HG03045 (cell line): ENCODE measurements around the gene UCK1.
A peak's percentile ranks its signal among the peaks of the same experiment; 100 is the strongest.
"Not testable (repeated sequence)": the region's sequence is repeated elsewhere in the genome, so short reads cannot be mapped to it uniquely, and the experiment has no call there.

Source experiments
- ATAC-seq: cut with Tn5 transposase; IDR thresholded peaks from one replicate; pipeline ENCODE4 v1.9.1; 2021; ENCODE audit warnings: mild to moderate bottlenecking, moderate library complexity; ENCODE audit not compliant: unreplicated experiment

UCK1 gene

DNA sequence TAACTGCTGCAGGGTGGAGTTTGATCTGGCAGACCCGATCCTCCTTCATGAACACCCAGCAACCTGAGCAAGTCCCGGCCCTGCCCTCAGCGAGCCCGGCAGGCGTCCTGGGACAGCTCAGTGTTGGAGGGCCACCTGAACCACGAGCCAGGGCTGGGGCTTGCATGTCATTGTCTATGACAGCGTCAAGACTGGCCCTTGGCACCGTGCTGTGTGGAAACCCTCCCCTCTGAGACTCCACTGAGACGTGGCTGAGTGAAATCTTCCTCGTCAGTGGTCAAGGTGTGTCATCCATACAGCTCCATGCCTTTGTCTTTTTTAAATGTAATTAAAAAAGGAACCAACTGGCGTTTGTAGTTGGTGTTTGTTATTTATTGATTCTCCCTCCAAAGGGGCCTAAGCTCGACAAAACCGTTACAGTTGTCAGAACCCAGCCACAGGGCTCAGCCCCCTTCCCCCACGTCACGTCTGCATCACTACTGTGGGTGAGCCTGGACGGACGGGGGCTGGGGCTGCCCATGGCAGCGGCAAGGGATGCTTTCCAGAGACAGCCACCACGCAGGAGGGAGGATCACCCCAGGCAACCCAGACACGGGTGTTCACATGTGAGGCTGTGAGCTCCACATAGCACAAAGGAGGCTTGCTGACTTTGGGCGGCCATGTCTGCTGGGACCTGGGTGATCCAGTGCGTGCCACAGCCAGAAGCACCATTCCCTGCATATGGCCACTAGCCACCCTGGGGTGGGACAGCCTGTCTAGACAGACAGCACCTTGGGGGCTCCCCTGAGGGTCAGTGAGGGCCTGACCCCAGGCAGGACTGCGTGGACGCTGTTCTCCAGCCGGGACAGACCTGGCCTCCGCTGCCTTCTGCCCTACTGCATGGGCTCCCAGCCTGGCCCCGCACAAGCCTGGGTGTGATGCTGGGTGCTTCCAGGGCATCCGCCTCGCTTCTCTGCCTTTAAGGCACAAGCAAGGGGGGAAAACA is 7.3 kb downstream of the UCK1 start:
- ATAC-seq = no peak

DNA sequence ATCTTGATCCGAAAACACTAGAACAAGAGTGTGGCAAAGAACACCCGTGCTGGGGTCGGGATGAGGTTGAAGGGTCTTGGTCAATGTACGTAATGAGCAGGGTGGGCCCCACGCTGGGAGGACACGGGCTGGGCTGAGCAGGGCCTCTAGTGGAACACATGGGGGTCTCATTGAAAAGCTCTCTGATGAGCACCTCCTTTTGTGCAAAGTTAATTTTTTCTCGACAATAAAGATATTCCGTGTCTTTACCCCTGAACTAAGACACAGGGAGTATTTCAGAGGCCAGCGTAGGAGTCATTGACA is 8.0 kb downstream of the UCK1 start:
- no peak for ATAC-seq

DNA sequence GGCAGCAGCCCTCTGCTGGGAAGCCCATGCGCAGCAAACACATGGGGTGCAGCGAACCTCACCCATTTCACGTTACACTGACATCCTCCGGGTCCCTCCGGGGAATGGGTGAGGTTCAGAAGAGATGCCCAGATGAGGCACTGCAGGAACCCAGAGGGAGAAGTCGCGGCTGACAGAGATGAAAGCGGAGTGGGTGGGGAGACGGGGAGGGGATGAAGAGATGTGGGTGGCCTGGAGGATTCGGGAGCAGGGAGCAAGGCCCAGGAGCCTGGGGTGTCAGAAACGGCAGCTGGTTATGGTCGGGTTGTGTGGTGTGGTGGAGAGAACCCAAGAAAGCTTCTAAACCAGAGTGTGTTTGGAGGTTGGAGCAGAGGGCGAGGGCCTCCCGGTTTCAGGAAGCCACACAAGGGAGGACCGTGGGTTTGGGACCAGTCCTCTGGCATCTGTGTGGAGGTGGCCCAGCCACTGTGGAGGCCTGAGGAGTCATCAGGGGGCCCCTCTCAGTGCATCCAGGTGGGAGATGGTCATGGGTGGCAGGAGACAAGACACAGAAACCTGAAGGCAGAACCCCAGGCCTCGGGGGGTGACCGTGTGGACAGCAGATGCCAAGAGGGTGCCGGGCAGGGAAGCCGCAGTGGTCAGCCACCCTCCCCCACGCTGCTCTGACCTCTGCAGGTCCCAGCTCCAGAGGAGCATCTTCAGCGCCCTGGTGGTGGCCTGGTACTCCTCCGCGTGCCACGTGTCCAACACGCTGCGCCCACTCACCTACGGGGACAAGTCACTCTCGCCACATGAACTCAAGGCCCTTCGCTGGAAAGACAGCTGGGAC is 8.6 kb downstream of the UCK1 start:
- ATAC-seq = no peak

DNA sequence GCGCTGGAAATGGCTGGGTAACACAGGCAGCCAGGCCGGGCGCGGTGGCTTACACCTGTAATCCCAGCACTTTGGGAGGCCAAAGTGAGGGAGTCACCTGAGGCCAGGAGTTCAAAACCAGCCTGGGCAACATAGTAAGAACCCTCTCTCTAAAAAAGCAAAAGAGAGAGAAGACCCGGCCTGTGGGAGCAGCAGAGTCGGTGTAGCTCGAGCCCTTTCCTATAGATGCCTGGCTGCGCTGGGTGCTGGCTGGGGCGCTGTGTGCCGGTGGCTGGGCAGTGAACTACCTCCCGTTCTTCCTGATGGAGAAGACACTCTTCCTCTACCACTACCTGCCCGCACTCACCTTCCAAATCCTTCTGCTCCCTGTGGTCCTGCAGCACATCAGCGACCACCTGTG is 9.2 kb downstream of the UCK1 start:
- no peak for ATAC-seq

DNA sequence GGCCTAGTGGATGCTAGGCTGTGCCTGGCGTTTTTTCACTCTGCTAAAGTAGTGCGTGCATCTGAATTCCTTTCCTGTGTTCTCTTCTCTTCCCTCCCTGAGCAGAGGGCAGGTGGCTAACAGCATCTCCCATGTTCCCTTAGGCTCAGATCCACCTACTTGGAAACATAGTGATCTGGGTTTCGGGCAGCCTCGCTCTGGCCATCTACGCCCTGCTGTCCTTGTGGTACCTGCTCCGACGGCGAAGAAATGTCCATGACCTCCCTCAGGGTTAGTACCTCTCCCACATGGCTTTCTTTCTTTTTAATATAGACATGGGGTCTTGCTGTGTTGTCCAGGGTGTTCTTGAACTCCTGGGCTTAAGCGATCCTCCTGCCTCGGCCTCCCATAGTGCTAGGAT is 9.9 kb downstream of the UCK1 start:
- no peak for ATAC-seq

DNA sequence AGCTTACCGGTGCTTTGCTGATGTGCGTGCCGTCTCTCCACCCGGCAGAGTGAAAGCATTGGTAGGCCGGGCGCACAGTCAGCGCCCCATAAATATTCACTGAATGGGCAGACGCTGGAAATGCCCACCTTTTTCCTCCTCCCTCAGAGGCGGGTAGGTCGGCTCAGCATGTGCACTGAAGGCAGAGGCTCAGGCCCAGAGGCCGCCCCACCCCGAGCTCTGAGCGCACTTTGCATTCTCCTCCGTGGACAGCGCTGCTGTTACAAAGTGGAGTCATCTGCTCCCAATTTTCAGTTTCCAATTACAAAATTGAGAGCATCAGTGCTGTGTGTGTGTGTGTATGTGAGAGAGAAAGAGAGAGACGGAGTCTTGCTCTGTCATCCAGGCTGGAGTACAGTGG is 10.6 kb downstream of the UCK1 start:
- ATAC-seq = no peak

DNA sequence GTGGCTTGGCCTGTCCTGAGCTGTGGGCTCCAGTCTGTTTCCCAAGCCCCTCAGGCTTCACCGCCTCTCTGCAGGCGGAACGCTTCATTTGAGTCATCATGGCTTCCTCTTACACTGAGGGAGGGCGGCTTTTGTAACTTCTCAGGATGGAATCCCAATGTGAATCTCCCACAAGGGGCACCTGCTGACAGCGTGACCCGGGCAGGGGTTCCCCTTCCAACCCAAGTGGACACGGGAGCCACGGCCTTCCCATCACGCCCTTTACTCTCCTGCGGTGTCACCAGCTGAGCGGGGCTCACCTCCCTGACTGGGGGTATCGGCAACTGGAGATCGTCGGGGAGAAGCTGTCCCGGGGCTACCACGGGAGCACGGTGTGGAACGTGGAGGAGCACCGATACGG is 12.5 kb downstream of the UCK1 start:
- no peak for ATAC-seq

DNA sequence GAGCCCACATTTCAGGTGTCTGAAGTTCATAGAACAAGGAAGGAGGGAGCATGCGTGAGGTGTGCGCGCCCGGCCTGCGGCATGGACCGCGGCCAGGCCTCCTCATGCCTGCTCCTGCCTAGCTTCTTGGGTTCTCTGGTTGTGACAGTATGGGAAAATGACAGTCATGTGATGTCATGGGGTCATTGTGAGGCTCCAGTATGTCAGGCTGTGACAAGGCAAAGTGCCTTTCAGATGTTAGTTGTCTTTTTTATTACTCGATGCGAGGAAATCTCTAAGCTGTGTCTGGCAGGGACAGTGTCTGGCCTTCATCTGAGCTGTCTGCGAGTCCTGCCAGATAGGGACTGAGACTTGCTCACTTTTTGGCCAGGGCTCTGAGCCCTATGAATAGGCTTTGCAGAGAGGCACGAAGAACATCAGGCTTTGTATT is 13.3 kb downstream of the UCK1 start:
- no peak for ATAC-seq

DNA sequence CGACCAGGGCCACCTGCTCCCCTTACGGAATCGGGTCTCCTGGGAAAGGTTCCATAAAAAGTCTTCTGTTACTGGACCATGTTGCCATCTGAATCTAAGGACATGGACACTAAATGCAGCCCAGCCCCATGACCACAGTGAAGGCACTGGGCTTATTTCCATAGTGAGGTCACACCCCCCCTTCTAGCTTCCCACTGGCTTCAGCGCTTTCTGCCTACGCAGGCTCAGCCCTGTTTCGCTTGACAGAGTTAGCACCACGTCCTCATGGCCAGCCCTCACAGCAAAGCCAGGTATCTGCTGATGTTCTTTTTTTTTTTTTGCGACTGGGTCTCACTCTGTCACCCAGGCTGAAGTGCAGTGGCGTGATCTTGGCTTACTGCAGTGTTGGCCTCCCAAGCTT is 14.1 kb downstream of the UCK1 start:
- no peak for ATAC-seq

DNA sequence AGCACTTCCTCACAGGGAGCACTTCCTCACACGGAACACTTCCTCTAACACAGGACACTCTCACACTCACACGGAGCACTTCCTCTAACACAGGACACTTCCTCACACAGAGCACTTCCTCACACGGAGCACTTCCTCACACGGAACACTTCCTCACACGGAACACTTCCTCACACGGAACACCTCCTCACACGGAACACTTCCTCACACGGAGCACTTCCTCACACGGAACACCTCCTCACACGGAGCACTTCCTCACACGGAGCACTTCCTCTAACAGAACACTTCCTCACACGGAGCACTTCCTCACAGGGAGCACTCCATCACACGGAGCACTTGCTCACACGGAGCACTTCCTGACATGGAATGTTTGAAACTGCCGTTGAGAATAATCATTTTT is 15.0 kb downstream of the UCK1 start:
- no peak for ATAC-seq

DNA sequence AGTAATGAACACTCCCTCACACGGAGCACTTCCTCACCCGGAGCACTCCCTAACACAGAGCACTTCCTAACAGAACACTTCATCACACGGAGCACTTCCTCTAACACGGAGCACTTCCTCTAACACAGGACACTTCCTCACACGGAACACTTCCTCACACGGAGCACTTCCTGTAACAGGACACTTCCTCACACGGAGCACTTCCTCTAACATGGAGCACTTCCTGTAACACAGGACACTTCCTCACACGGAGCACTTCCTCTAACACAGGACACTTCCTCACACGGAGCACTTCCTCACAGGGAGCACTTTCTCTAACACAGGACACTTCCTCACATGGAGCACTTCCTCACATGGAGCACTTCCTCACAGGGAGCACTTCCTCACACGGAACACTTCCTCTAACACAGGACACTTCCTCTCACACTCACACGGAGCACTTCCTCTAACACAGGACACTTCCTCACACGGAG is 15.5 kb downstream of the UCK1 start:
- not testable (repeated sequence) for ATAC-seq

DNA sequence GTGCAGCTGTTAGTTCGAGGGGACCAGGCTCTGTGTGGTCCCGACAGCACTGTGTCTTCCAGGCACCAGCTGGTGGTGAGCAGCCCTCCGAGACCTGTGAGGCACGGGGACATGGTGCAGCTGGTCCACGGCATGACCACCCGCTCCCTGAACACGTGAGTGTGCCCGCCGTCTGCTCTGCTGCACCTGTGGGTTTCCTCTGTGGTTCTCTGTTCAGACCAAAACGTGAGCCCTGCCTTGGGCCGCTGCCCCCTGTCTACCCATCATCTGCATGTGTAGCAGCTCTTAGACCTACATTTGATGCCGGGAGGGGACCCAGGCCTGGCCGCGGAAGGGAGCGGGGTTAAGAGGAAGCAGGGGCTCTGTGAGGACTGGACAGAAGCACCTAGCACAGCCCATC is 17.9 kb downstream of the UCK1 start:
- no peak for ATAC-seq

DNA sequence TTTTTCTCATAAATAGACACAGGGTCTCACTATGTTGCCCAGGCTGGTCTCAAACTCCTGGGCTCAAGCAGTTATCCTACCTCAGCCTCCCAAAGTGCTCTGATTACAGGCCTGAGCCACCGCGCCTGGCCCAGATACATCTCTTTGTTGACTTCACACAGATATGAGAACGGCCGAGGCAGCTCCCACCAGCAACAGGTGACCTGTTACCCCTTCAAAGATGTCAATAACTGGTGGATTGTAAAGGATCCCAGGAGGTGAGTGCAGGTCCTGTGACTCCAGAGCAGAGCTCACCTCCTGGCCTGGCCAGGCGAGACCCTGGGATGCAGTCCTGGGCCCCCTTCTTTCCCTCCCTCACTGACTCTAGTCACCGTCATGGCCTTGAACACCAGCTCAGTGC is 19.2 kb downstream of the UCK1 start:
- no peak for ATAC-seq

DNA sequence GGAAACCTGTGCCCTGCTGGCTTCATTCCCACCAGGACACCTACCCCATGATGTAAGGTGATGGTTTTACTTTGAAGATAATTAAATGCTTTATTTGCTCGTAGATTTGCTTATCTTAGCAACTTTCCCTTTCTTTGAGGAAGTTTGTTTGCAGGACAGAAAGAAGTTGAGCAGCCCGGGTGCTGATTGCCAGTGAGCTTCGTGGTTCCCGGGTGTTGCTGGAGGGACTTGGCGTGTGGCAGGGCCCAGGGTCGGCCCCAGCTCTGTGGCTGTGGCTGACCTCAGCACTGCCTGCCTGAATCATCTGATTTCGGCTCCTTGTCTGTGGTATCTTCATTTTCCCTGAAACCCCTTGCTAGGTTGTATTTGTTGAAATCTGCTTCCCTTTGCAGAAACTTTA is 19.6 kb downstream of the UCK1 start:
- ATAC-seq = no peak

DNA sequence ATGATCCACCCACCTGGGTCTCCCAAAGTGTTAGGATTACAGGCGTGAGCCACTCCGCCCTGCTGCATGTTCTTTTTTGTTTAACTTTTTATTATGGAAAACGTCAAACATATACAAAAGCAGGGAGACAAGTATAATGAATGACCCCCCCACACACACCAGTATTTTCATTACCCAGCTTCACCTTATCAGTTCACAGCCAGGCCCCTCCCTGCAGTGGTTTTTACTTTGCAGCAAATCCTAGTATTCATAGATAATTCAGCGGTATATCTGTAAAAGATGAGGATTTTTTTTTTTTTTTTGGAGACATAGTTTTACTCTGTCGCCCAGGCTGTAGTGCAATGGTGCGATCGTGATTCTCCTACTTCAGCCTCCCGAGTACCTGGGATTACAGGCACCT is 26.1 kb downstream of the UCK1 start:
- ATAC-seq = no peak

DNA sequence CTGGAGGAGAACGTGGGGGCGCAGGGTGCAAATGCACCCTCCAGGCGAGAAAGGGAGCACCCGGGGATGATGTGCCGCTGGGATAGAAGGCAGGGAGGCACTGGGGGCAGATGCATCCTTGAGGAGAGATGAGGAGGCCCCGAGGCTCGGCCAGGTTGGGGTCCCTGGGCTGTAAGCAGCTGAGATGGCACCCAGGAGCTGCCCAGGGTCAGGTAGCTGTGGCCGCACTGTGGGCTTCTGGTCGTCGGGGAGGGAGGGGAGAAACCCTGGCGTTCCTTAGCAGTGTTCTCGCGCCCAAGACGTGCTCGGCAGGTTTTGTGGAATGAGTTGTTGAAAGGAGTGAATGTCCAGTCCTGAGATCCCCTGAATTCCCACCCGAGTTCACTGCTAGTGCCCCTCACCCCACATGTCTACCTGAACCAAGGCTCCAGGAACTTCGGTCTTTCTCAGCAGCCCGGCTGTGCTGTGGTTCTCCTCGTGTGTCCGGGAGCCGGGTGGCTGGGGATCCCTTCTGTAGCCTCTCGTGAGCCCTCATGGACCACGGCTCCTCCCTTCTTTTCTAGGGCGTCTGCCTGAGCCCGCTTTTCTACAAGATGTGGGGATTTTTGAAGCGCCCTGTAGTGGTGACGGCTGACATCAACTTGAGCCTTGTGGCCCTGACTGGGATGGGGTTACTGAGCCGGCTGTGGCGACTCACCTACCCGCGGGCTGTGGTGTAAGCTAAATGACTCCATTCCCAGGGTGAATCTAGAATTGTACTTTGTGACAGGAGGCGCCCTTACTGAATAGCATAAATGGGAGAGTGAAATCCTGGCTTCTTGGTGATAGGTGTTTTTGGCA is 27.2 kb downstream of the UCK1 start:
- ATAC-seq = no peak

DNA sequence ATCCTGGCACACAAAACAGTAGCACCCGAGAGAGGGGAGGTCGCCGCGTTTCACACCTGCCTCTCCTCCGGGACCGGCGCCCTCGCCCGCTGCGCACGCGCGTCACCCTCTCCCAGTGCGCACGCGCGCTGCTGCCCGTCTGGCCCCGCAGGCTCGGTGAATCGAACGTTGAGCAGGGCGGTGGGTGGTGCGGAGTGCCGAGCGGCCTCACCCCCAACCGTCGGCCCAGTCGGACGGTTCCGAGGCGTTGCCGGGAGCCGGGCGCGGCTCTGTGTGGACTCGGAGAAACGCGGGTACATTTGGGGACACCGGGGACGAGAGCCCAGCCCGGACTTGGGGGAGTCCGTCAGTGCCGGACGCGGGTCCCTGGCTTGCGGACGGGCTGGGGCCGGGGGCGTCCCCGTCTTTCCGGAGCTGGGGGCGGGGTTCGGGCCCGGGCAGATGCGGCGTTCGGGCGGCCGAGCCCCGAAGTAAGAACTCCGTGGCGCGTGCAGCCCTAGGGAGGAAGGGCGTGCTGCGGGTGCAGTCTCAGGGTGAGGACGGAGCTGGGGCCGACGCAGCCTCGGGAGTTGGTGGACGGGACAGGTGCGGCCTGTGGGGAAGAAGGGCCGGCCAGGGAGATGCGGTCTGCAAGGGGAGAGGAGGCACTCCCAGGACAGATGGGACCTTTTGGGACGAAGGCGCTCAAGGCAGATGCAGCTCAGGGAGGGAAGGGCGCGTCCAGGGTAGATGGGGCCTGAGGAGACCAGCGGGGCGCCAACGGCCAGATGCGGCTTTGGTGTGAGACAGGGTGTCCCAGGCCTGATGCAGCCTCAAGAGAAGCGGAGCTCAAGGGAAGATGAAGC is 28.1 kb downstream of the UCK1 start, which contains the start of gene POMT1:
Gene POMT1, plus strand, starts transcription at position 138 of the 845 bp plus-strand sequence. CDS start 1,301 bp downstream, outside the sequence.
- peak; percentile 82 for ATAC-seq

DNA sequence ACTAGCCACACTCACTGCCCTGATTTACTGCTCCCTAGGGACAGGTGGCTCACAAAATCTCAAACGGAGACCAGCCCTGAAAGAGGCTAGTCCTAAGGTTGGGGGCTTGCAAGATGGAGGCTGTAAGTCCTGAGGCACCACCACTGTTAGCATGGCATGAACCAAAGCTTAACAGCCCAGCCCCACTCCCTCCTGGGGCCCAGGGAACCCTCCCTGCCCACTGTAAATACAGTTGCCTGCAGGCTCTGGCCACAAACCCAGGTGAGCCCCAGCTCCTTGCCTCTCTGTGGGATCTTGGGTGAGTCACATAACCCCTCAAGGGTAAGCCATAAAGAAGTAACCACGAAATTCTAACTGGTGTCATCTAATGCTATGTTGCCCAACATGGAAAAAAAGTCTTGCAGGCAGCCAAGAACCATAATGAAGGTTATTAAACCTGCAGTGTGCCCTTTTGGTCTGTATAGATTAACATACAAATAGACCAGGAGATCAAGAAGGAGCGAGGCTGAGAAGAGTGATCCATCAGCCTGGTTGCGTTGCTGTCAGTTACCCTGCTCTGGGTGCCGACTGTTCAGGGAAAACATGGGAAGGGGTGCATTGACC is 30.0 kb downstream of the UCK1 start:
- ATAC-seq = no peak

DNA sequence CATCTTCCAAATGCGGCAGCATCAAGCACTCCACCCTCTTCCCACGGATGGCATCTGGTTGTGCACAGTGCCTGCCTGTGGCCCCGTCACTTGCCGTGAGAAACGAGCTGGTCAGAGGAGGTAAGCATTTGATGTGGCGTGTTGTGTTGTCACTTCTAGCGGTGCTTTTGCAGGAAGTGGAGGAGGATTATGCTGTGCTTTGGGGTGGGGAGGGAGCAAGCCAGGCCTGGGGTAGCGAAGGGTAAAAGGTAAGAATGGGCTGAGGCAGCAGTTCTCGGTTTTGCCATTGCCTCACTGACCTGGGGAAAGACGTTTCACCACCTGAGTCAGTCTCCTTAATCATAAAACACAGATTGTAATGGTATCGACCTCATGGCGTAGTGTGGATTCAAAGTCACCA is 30.7 kb downstream of the UCK1 start:
- ATAC-seq = no peak
